ENCODE measurements around the gene KLHL17. TPM values are rescaled to one million over a fixed set of nuclear protein-coding genes. Genes with fewer than 3 reads are reported as not detected.

KLHL17 gene
- total and polyA plus RNA-seq, 9 of the 15 experiments (the other 6 are each of a cell fraction or from before 2014, with no cell fraction given) = 0.14 to 84.8 (median 13.0) TPM

DNA sequence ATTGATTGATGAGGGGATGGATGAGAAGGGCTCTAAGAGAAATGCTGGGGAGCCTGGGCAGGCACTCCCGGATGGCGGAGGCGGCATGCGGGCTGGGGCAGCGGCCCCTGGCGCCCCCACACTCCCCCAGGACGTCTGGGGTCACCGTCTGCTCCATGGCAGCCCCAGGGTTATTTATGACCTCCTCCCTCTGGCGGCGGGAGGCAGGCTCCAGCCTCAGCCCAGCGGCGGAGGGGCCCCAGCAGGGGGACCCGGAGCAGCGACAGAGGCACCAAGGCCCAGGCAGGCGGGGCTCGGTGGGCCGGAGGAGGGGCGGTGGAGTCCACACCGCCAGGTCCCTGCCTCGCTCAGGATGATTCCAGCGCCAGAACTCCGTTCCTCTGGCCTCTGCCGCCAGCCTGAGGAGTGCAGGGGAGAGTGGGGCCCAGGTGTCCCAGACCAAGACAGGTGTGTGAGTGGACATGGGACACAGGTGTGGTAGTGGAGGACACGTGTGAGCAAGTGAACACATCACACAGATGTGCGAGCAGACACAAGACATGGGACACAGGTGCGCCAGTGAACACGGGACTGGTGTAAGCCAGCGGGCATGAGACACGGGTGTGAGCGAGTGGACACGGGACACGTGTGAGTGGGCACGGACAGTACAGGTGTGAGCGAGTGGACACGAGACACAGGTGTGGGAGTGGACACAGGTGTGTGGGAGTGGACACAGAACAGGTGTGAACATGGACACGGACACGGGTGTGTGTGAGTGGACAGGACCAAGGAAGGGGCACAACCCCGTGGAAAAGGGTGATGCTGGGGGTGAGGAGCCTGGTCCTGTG lies 39.2 kb upstream of the KLHL17 start (continued):
- TF ChIP-seq, protein P1, sequence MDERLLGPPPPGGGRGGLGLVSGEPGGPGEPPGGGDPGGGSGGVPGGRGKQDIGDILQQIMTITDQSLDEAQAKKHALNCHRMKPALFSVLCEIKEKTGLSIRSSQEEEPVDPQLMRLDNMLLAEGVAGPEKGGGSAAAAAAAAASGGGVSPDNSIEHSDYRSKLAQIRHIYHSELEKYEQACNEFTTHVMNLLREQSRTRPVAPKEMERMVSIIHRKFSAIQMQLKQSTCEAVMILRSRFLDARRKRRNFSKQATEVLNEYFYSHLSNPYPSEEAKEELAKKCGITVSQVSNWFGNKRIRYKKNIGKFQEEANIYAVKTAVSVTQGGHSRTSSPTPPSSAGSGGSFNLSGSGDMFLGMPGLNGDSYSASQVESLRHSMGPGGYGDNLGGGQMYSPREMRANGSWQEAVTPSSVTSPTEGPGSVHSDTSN (CRISPR knock-in tag; IDR thresholded peaks at IDR 0.05; ENCODE audit: low read depth) = peak; percentile 58
- TF ChIP-seq, protein P1 (tag; conservative IDR thresholded peaks at IDR 0.05; ENCODE audit: low read depth) = peak; percentile 95
- TF ChIP-seq KDM5B (IDR thresholded peaks at IDR 0.05; ENCODE audit: insufficient replicate concordance, low read depth, low read length) (peak; percentile 19), MYNN (IDR thresholded peaks at IDR 0.05) (peak; percentile 72), MYNN (CRISPR knock-in tag; IDR thresholded peaks at IDR 0.05) (no peak), RAD21 (CRISPR knock-in tag; conservative IDR thresholded peaks at IDR 0.05 in 1 of 2, IDR thresholded peaks at IDR 0.05 in 1 of 2) (peak in 1 of 2 experiments; percentile 42; a peak in 2 of 4 replicates), POLR2G (IDR thresholded peaks at IDR 0.05; ENCODE audit: low read depth, low read length) (0 out of 2 replicates have a peak, but pooled peaks have one; percentile 19), PHF21A (IDR thresholded peaks at IDR 0.05; ENCODE audit: borderline replicate concordance, low read depth) (peak; percentile 78; the same call in 1 of the 2 replicates), SMARCA4 (IDR thresholded peaks at IDR 0.05) (0 out of 2 replicates have a peak, but pooled peaks have one; percentile 26), PCBP1 (IDR thresholded peaks at IDR 0.05; ENCODE audit: low read depth, low read length, poor library complexity, severe bottlenecking) (peak; percentile 74), HMGN3 (IDR thresholded peaks at IDR 0.05; ENCODE audit: borderline replicate concordance, extremely low read depth, insufficient read length, low read depth, low read length) (peak; percentile 96), RBM22 (IDR thresholded peaks at IDR 0.05; ENCODE audit: low read depth, low read length, poor library complexity, severe bottlenecking) (peak; percentile 93), XRCC5 (IDR thresholded peaks at IDR 0.05; ENCODE audit: low read depth, low read length) (peak; percentile 93; the same call in 1 of the 2 replicates), RB1 (IDR thresholded peaks at IDR 0.05; ENCODE audit: low read depth) (peak; percentile 92), CEBPG (CRISPR knock-in tag; IDR thresholded peaks at IDR 0.05) (no peak), CEBPG (tag; conservative IDR thresholded peaks at IDR 0.05 in 1 of 2, IDR thresholded peaks at IDR 0.05 in 1 of 2) (no peak), LARP7 (IDR thresholded peaks at IDR 0.05) (peak; percentile 100)
- TF ChIP-seq, protein P2, sequence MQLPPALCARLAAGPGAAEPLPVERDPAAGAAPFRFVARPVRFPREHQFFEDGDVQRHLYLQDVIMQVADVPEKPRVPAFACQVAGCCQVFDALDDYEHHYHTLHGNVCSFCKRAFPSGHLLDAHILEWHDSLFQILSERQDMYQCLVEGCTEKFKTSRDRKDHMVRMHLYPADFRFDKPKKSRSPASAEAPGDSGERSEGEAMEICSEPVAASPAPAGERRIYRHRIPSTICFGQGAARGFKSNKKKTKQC (CRISPR knock-in tag; IDR thresholded peaks at IDR 0.05) = no peak
- TF ChIP-seq, protein P3, sequence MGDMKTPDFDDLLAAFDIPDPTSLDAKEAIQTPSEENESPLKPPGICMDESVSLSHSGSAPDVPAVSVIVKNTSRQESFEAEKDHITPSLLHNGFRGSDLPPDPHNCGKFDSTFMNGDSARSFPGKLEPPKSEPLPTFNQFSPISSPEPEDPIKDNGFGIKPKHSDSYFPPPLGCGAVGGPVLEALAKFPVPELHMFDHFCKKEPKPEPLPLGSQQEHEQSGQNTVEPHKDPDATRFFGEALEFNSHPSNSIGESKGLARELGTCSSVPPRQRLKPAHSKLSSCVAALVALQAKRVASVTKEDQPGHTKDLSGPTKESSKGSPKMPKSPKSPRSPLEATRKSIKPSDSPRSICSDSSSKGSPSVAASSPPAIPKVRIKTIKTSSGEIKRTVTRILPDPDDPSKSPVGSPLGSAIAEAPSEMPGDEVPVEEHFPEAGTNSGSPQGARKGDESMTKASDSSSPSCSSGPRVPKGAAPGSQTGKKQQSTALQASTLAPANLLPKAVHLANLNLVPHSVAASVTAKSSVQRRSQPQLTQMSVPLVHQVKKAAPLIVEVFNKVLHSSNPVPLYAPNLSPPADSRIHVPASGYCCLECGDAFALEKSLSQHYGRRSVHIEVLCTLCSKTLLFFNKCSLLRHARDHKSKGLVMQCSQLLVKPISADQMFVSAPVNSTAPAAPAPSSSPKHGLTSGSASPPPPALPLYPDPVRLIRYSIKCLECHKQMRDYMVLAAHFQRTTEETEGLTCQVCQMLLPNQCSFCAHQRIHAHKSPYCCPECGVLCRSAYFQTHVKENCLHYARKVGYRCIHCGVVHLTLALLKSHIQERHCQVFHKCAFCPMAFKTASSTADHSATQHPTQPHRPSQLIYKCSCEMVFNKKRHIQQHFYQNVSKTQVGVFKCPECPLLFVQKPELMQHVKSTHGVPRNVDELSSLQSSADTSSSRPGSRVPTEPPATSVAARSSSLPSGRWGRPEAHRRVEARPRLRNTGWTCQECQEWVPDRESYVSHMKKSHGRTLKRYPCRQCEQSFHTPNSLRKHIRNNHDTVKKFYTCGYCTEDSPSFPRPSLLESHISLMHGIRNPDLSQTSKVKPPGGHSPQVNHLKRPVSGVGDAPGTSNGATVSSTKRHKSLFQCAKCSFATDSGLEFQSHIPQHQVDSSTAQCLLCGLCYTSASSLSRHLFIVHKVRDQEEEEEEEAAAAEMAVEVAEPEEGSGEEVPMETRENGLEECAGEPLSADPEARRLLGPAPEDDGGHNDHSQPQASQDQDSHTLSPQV (IDR thresholded peaks at IDR 0.05) = no peak
- TF ChIP-seq, protein P4, sequence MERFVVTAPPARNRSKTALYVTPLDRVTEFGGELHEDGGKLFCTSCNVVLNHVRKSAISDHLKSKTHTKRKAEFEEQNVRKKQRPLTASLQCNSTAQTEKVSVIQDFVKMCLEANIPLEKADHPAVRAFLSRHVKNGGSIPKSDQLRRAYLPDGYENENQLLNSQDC (CRISPR knock-in tag; IDR thresholded peaks at IDR 0.05) = peak; percentile 86; the same call in 1 of the 2 replicates
